Cardiac muscle cell (in vitro differentiated cells and primary cell): Measurements from ENCODE around the gene RFX8. TPM values are rescaled to one million over a fixed set of nuclear protein-coding genes. Genes with fewer than 3 reads are reported as not detected.

Experiments
- DNase-seq, 2 donors: peaks; one replicate each; pipeline versions ENCODE4 v3.0.0 to v3.0.0-alpha.2; 2010 to 2017; ENCODE audit warnings: low read depth in 1 of 2, low spot score in 1 of 2
- H3K27ac ChIP-seq: fragments of 200-600 bp; sonication (generic); 2 replicates; pipeline ENCODE4 v1.5.1; 2016
- H3K27me3 ChIP-seq: fragments of 200-600 bp; sonication (generic); 2 replicates; pipeline ENCODE4 v1.6.0; 2016; ENCODE audit warnings: control low read depth
- H3K36me3 ChIP-seq: fragments of 200-600 bp; sonication (generic); 2 replicates; pipeline ENCODE4 v1.5.1; 2016; ENCODE audit warnings: control low read depth
- H3K4me1 ChIP-seq: fragments of 200-600 bp; sonication (generic); 2 replicates; pipeline ENCODE4 v1.8.1; 2017; ENCODE audit warnings: low read depth, mild to moderate bottlenecking, mixed run types
- H3K4me3 ChIP-seq: fragments of 200-600 bp; sonication (generic); 2 replicates; pipeline ENCODE4 v1.5.1; 2016; ENCODE audit warnings: mild to moderate bottlenecking
- H3K9me3 ChIP-seq: fragments of 200-600 bp; sonication (generic); 2 replicates; pipeline ENCODE4 v1.5.1; 2017; ENCODE audit warnings: low read depth, mild to moderate bottlenecking, control low read depth
- polyA plus RNA-seq: library from polyadenylated mRNA; unstranded; fragments of >200 nt; fragmentation: Nextera tagmentation; extraction: Ambion mirVana; gene quantifications from 2 replicates; pipeline ENCODE4 v1.2.1, GENCODE V29; 2016
- total RNA-seq: library from RNA; depleted of rRNA; stranded (reverse); fragments of >200 nt; gene quantifications from 2 replicates; pipeline ENCODE4 v1.2.3, GENCODE V29; 2016
- TF ChIP-seq, protein P1 (sequence below): IDR thresholded peaks from 2 replicates; pipeline ENCODE4 v1.5.1; 2012; ENCODE audit warnings: low read depth, mild to moderate bottlenecking, low read length

Gene RFX8
- total and polyA plus RNA-seq, 2 experiments from 2014 or later = 0.12 TPM; not detected in 1

GRCh38 chr2:101349893-101350662 lies 124.8 kb downstream of the RFX8 start:
- Histone ChIP-seq H3K9me3 (no peaks in the 10 kb centered on the region), H3K4me1 (no peaks in the 10 kb centered on the region), H3K27ac (no peak overlapping the region), H3K4me3 (no peak overlapping the region), H3K36me3 (no peaks in the 10 kb centered on the region), H3K27me3 (no peaks in the 10 kb centered on the region)
- TF ChIP-seq, protein P1, sequence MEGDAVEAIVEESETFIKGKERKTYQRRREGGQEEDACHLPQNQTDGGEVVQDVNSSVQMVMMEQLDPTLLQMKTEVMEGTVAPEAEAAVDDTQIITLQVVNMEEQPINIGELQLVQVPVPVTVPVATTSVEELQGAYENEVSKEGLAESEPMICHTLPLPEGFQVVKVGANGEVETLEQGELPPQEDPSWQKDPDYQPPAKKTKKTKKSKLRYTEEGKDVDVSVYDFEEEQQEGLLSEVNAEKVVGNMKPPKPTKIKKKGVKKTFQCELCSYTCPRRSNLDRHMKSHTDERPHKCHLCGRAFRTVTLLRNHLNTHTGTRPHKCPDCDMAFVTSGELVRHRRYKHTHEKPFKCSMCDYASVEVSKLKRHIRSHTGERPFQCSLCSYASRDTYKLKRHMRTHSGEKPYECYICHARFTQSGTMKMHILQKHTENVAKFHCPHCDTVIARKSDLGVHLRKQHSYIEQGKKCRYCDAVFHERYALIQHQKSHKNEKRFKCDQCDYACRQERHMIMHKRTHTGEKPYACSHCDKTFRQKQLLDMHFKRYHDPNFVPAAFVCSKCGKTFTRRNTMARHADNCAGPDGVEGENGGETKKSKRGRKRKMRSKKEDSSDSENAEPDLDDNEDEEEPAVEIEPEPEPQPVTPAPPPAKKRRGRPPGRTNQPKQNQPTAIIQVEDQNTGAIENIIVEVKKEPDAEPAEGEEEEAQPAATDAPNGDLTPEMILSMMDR = peak; percentile 41
- DNase-seq = peak in 1 of 2 donors; percentile 55

GRCh38 chr2:101348883-101349282 lies 126.0 kb downstream of the RFX8 start:
- no peak for DNase-seq
- TF ChIP-seq, protein P1 = no peak
- Histone ChIP-seq H3K4me1 (no peaks in the 10 kb centered on the region), H3K36me3 (no peaks in the 10 kb centered on the region), H3K27me3 (no peaks in the 10 kb centered on the region), H3K4me3 (no peak overlapping the region), H3K27ac (no peak overlapping the region), H3K9me3 (no peaks in the 10 kb centered on the region)

Other genes with a start within 250 kb of the RFX8 start
- gene CNOT11, start 222.2 kb downstream of the RFX8 start, total RNA-seq = 51.4 and 52.7 TPM in 2 replicates
- 74.2 and 78.0 TPM in 2 replicates for gene CNOT11, start 222.2 kb downstream of the RFX8 start, polyA plus RNA-seq
- gene RNF149, start 166.4 kb downstream of the RFX8 start, total RNA-seq = 34.4 and 69.9 TPM in 2 replicates
- gene RNF149, start 166.4 kb downstream of the RFX8 start, polyA plus RNA-seq = 44.4 and 82.9 TPM in 2 replicates
- 4.3 and 4.9 TPM in 2 replicates for gene CREG2, start 87.6 kb downstream of the RFX8 start, total RNA-seq
- gene CREG2, start 87.6 kb downstream of the RFX8 start, polyA plus RNA-seq = 2.2 and 4.1 TPM in 2 replicates
- gene MAP4K4, start 222.6 kb upstream of the RFX8 start, total RNA-seq = 82.2 and 131 TPM in 2 replicates
- 61.6 and 71.6 TPM in 2 replicates for gene MAP4K4, start 222.6 kb upstream of the RFX8 start, polyA plus RNA-seq